H1 (cell line): ENCODE data around the gene TMPRSS4. TPM values are rescaled to one million over a fixed set of nuclear protein-coding genes. Genes with fewer than 3 reads are reported as not detected.

Experiments
- CTCF ChIA-PET: fragments of 300-600 bp; sonication (Branson Sonifier 250); formaldehyde crosslinking; loops from one replicate; lab custom pipeline; 2021; ENCODE audit not compliant: partially characterized antibody; lab: Charles Lee
- POLR2A ChIA-PET: fragments of 300-600 bp; sonication (Branson Sonifier 250); formaldehyde crosslinking; loops from one replicate; lab custom pipeline; 2021; ENCODE audit warnings: inconsistent platforms; ENCODE audit not compliant: partially characterized antibody; lab: Charles Lee
- DNase-seq, 2 experiments: peaks; one replicate each; pipeline versions ENCODE4 v3.0.0 to v3.0.0-alpha.2; 2010 to 2022; ENCODE audit warnings: low spot score in 2 of 2, low read depth in 1 of 2, mixed read lengths in 1 of 2
- FAIRE-seq: peaks from 2 replicates; lab custom pipeline; 2011; peaks lifted over from hg19 to GRCh38; lab: Jason Lieb, UNC
- H2AFZ ChIP-seq: 2 replicates; pipeline ENCODE4 v1.8.1; 2012; ENCODE audit warnings: low read length, inconsistent platforms
- H2AK5ac ChIP-seq: 2 replicates; pipeline ENCODE4 v1.6.1; 2013; ENCODE audit warnings: low read depth, low read length
- H2BK120ac ChIP-seq: replicated peaks from 2 replicates; pipeline ENCODE3; 2013; ENCODE audit warnings: low read depth, low read length, inconsistent platforms
- H2BK12ac ChIP-seq: 2 replicates; pipeline ENCODE4 v1.6.1; 2013; ENCODE audit warnings: low read depth, low read length
- H2BK15ac ChIP-seq: 2 replicates; pipeline ENCODE4 v1.6.1; 2013; ENCODE audit warnings: low read length
- H2BK20ac ChIP-seq: 2 replicates; pipeline ENCODE4 v1.6.1; 2013; ENCODE audit warnings: low read length
- H2BK5ac ChIP-seq: 2 replicates; pipeline ENCODE4 v1.6.1; 2013; ENCODE audit warnings: low read depth, low read length
- H3K14ac ChIP-seq: 2 replicates; pipeline ENCODE4 v1.6.1; 2013; ENCODE audit warnings: inconsistent platforms; ENCODE audit not compliant: insufficient read length
- H3K18ac ChIP-seq: 2 replicates; pipeline ENCODE4 v1.6.1; 2013; ENCODE audit warnings: low read length; ENCODE audit errors: extremely low read depth
- H3K23ac ChIP-seq: 2 replicates; pipeline ENCODE4 v1.6.1; 2013; ENCODE audit warnings: inconsistent platforms; ENCODE audit not compliant: insufficient read length
- H3K23me2 ChIP-seq: 2 replicates; pipeline ENCODE4 v1.6.1; 2013; ENCODE audit warnings: low read depth, low read length
- H3K27ac ChIP-seq: 2 replicates; pipeline ENCODE4 v1.6.1; 2011; ENCODE audit warnings: low read depth, low read length, inconsistent platforms
- H3K27me3 ChIP-seq, 4 experiments: replicated peaks in 1 of 4; 1 replicate in 1 of 4; 2 replicates in 3 of 4; pipeline versions ENCODE4 v1.6.1 to v1.8.1; 2011 to 2013; ENCODE audit warnings: low read length in 3 of 4, mild to moderate bottlenecking in 3 of 4, inconsistent platforms in 2 of 4, mixed read lengths in 2 of 4, moderate library complexity in 1 of 4; ENCODE audit not compliant: control insufficient read depth in 3 of 4, insufficient read depth in 3 of 4; ENCODE audit errors: extremely low read depth in 1 of 4
- H3K36me3 ChIP-seq, 4 experiments: 2 replicates each; pipeline versions ENCODE4 v1.6.1 to v1.8.1; 2011 to 2013; ENCODE audit warnings: mild to moderate bottlenecking in 4 of 4, low read length in 3 of 4, moderate library complexity in 2 of 4, control low read depth in 1 of 4, inconsistent platforms in 1 of 4; ENCODE audit not compliant: insufficient read depth in 4 of 4, control insufficient read depth in 2 of 4
- H3K4ac ChIP-seq: replicated peaks from 2 replicates; pipeline ENCODE3; 2013; ENCODE audit warnings: low read length, low read depth, mixed read lengths, inconsistent platforms; ENCODE audit not compliant: insufficient read length
- H3K4me1 ChIP-seq, 4 experiments: replicated peaks in 1 of 4; 1 replicate in 1 of 4; 2 replicates in 3 of 4; pipeline versions ENCODE4 v1.6.1 to v1.8.1; 2011 to 2013; ENCODE audit warnings: low read length in 3 of 4, inconsistent platforms in 2 of 4, mixed read lengths in 1 of 4; ENCODE audit not compliant: insufficient read depth in 4 of 4, control insufficient read depth in 3 of 4
- H3K4me2 ChIP-seq, 2 experiments: 2 replicates each; pipeline versions ENCODE4 v1.6.1 to v1.8.1; 2011 to 2013; ENCODE audit warnings: low read depth in 2 of 2, low read length in 2 of 2, control low read depth in 1 of 2, inconsistent platforms in 1 of 2, mild to moderate bottlenecking in 1 of 2; ENCODE audit not compliant: insufficient read depth in 1 of 2
- H3K4me3 ChIP-seq, 4 experiments: fragments of 200-600, 300-600 bp in 1 of 4; sonication (generic), shearing (Covaris generic), sonication (Bioruptor Twin) in 1 of 4; 2 replicates each; pipeline versions ENCODE4 v1.5.1 to v1.8.1; 2011 to 2016; ENCODE audit warnings: low read length in 4 of 4, low read depth in 3 of 4, control low read depth in 2 of 4, inconsistent platforms in 2 of 4, mild to moderate bottlenecking in 2 of 4, mixed read lengths in 1 of 4, moderate library complexity in 1 of 4; ENCODE audit not compliant: insufficient read depth in 2 of 4; ENCODE audit errors: extremely low read depth in 1 of 4
- H3K56ac ChIP-seq: replicated peaks from 2 replicates; pipeline ENCODE3; 2013; ENCODE audit warnings: low read depth, mild to moderate bottlenecking, mixed read lengths, low read length, inconsistent platforms; ENCODE audit not compliant: insufficient read length
- H3K79me1 ChIP-seq: 2 replicates; pipeline ENCODE4 v1.6.1; 2013; ENCODE audit warnings: low read depth, low read length, control low read depth
- H3K79me2 ChIP-seq, 2 experiments: 2 replicates each; pipeline versions ENCODE4 v1.6.1 to v1.8.1; 2012 to 2013; ENCODE audit warnings: low read length in 2 of 2, mild to moderate bottlenecking in 2 of 2, inconsistent platforms in 1 of 2; ENCODE audit not compliant: insufficient read depth in 2 of 2, control insufficient read depth in 1 of 2
- H3K9ac ChIP-seq, 4 experiments: replicated peaks in 1 of 4; 1 replicate in 1 of 4; 2 replicates in 3 of 4; pipeline versions ENCODE4 v1.6.1 to v1.8.1; 2011 to 2013; ENCODE audit warnings: low read depth in 3 of 4, low read length in 3 of 4, control low read depth in 2 of 4, mild to moderate bottlenecking in 2 of 4, moderate library complexity in 2 of 4, inconsistent platforms in 1 of 4; ENCODE audit errors: extremely low read depth in 1 of 4
- H3K9me3 ChIP-seq, 2 experiments: 2 replicates each; pipeline versions ENCODE4 v1.6.1 to v1.8.1; 2012 to 2013; ENCODE audit warnings: mild to moderate bottlenecking in 2 of 2, moderate library complexity in 2 of 2, control low read depth in 1 of 2, inconsistent platforms in 1 of 2, low read depth in 1 of 2, low read length in 1 of 2, mixed read lengths in 1 of 2; ENCODE audit not compliant: insufficient read depth in 2 of 2
- H4K20me1 ChIP-seq, 2 experiments: replicated peaks in 1 of 2; 2 replicates each; pipeline versions ENCODE3 to v1.8.1; 2011 to 2013; ENCODE audit warnings: inconsistent platforms in 2 of 2, low read length in 2 of 2, mild to moderate bottlenecking in 1 of 2; ENCODE audit not compliant: insufficient read depth in 2 of 2, control insufficient read depth in 1 of 2
- H4K5ac ChIP-seq: 2 replicates; pipeline ENCODE4 v1.6.1; 2013; ENCODE audit warnings: low read length, low read depth, mixed read lengths, inconsistent platforms; ENCODE audit not compliant: insufficient read length
- H4K8ac ChIP-seq: 2 replicates; pipeline ENCODE4 v1.8.0; 2013; ENCODE audit warnings: mild to moderate bottlenecking, moderate library complexity, low read length, inconsistent platforms; ENCODE audit not compliant: insufficient read depth; ENCODE audit errors: extremely low read depth
- H4K91ac ChIP-seq: replicated peaks from 2 replicates; pipeline ENCODE3; 2013; ENCODE audit warnings: low read length, mixed read lengths, inconsistent platforms; ENCODE audit not compliant: insufficient read length
- ATF2 ChIP-seq: IDR thresholded peaks from 2 replicates; pipeline ENCODE4 v1.6.1; 2012; ENCODE audit warnings: low read length, inconsistent platforms
- CBX8 ChIP-seq: fragments of 300-800, 300-1000 bp; sonication (generic); IDR thresholded peaks from 2 replicates; pipeline ENCODE4 v1.7.1; 2016; ENCODE audit warnings: low read depth, low read length, borderline replicate concordance
- E2F6 ChIP-seq: IDR thresholded peaks from 2 replicates; pipeline ENCODE4 v1.6.1; 2012; ENCODE audit warnings: inconsistent platforms
- KDM4A ChIP-seq: IDR thresholded peaks from one replicate; pipeline ENCODE4 v1.7.1; 2012; ENCODE audit warnings: low read depth, mild to moderate bottlenecking, moderate library complexity, low read length, inconsistent platforms; ENCODE audit not compliant: severe bottlenecking
- MAX ChIP-seq: IDR thresholded peaks from 2 replicates; pipeline ENCODE4 v1.6.1; 2012; ENCODE audit warnings: inconsistent platforms
- POU5F1 ChIP-seq: IDR thresholded peaks from 2 replicates; pipeline ENCODE4 v1.6.1; 2011; ENCODE audit warnings: low read depth, mild to moderate bottlenecking, low read length, moderate library complexity
- RNF2 ChIP-seq: fragments of 200-900, 300-1000 bp; sonication (generic); IDR thresholded peaks from 2 replicates; pipeline ENCODE4 v1.7.1; 2016; ENCODE audit warnings: borderline replicate concordance, low read depth, mild to moderate bottlenecking, antibody characterized with exemption, low read length; ENCODE audit not compliant: poor library complexity, severe bottlenecking; ENCODE audit errors: missing control alignments
- SIX5 ChIP-seq: IDR thresholded peaks from 2 replicates; pipeline ENCODE4 v1.6.1; 2011; ENCODE audit warnings: mild to moderate bottlenecking, low read depth, low read length
- YY1 ChIP-seq: IDR thresholded peaks from 2 replicates; pipeline ENCODE4 v1.6.1; 2011; ENCODE audit warnings: low read depth, mild to moderate bottlenecking, low read length
- WGBS, 2 experiments: shearing (Covaris generic) in 1 of 2; methylation state at CpG; one replicate each; pipeline versions ENCODE4 v1.1.6 to v1.1.7; 2013 to 2015; ENCODE audit warnings: low lambda C conversion rate in 2 of 2, mixed read lengths in 2 of 2, inconsistent platforms in 1 of 2, low coverage in 1 of 2, missing lambda C conversion rate in 1 of 2; ENCODE audit not compliant: insufficient replicate concordance in 2 of 2, insufficient coverage in 1 of 2, insufficient read length in 1 of 2; ENCODE audit errors: extremely low coverage in 1 of 2, missing lambda C conversion rate in 1 of 2; 5-methylcytosine and 5-hydroxymethylcytosine counted together
- polyA plus RNA-seq, 7 experiments: library from polyadenylated mRNA; depleted of rRNA in 3 of 7; stranded (reverse) in 5 of 7; unstranded in 2 of 7; fragments of >200 nt in 5 of 7; fragments of 200-250 nt in 2 of 7; gene quantifications; 1 replicate in 5 of 7; 2 replicates in 1 of 7; 4 replicates in 1 of 7; pipeline versions ENCODE4 v1.2.1 to v1.2.3, GENCODE V29; 2011 to 2013; ENCODE audit warnings: missing spikeins in 2 of 7, mixed read lengths in 2 of 7
- total RNA-seq: library from RNA; stranded (reverse); fragmentation: NEBNext Ultra II Directional; extraction: Animal tissue kit (Norgen Biotek cat#: 25700); gene quantifications from 2 replicates; pipeline ENCODE4 v1.2.1, GENCODE V29; 2021

Gene TMPRSS4
- total and polyA plus RNA-seq, 2 of the 8 experiments (the other 6 are each of a cell fraction or from before 2014, with no cell fraction given): 0.11 to 0.58 TPM

- Histone ChIP-seq H4K20me1 (no peaks in the 10 kb centered on the region), H2AK5ac (no peak overlapping the region), H3K27me3 (no peaks in the 10 kb centered on the region; a peak in 1 of 7 replicates), H3K14ac (no peak overlapping the region), H2AFZ (peak overlapping the region; percentile 92; the same call in 1 of the 2 replicates), H3K9me3 (peaks cover 6 to 16% of the 10 kb centered on the region in 2 experiments; a peak in 3 of 4 replicates), H3K23me2 (no peaks in the 10 kb centered on the region), H2BK120ac (no peak overlapping the region), H3K4me3 (no peak overlapping the region), H3K27ac (no peak overlapping the region), H4K91ac (no peak overlapping the region), H3K4ac (no peak overlapping the region), H3K4me1 (peaks cover 2 to 5% (median 4%) of the 10 kb centered on the region in 4 experiments; a peak in 4 of 7 replicates), H3K79me1 (no peaks in the 10 kb centered on the region), H3K36me3 (no peaks in the 10 kb centered on the region), H3K79me2 (no peaks in the 10 kb centered on the region), H2BK15ac (no peak overlapping the region), H4K5ac (no peak overlapping the region), H3K4me2 (no peak overlapping the region), H3K23ac (no peak overlapping the region), H2BK12ac (no peak overlapping the region; the same call in 1 of the 2 replicates), H2BK20ac (no peak overlapping the region), H2BK5ac (no peak overlapping the region), H3K56ac (no peak overlapping the region), H3K18ac (peak overlapping the region; percentile 19; the same call in 1 of the 2 replicates), H4K8ac (no peak overlapping the region), H3K9ac (no peak overlapping the region)
- ChIA-PET CTCF (interaction anchor here (0.6 to 1.9 kb wide), 14 partner anchors 10 to 1275 kb away, joined by 3 to 6 read pairs (median 3); no protein-coding TSS in a partner anchor), POLR2A (interaction anchor here (1.4 kb wide), 1 partner anchor 8 kb away, joined by 3 read pairs; no protein-coding TSS in a partner anchor)
- WGBS, 2 experiments: 71% methylated on average over 20 of the region's 21 CpGs; no CpG with 5 or more reads in 1 of the 2 experiments
- DNase-seq (no peak), FAIRE-seq (no peak)
- TF ChIP-seq POU5F1: no peak
- TF ChIP-seq RNF2: no peak
- TF ChIP-seq ATF2: no peak
- no peak for TF ChIP-seq YY1
- no peak for TF ChIP-seq E2F6
- no peak for TF ChIP-seq MAX
- TF ChIP-seq CBX8: no peak
- TF ChIP-seq KDM4A: no peak
- TF ChIP-seq SIX5: no peak
These were observed 6.1 kb downstream of the TMPRSS4 start for GRCh38 chr11:118082880-118083552.
